ENCODE results near the gene TREX2.

TREX2 gene

DNA sequence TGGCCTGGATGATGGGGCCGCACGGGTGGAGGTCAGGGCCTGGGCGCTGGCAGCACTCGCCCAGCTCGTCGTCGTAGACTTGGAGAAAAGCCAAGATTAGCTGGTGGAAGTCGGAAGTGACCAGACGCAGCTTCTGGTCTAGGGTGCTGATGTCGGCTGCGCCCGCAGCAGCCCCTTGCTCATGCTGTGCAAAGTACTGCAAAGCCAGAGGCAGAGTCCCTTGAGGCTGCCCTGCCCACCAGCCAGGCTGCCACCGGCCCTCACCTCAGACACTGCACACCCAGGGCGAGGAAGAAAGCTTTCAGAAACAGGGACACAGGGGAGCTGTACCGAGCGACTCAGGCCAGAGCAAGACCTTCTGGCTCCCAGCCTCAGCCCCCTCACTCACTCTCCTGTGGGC, 9.7 kb upstream of the TREX2 start:
- DNase-seq (ENCODE audit: low read depth), result no peak

DNA sequence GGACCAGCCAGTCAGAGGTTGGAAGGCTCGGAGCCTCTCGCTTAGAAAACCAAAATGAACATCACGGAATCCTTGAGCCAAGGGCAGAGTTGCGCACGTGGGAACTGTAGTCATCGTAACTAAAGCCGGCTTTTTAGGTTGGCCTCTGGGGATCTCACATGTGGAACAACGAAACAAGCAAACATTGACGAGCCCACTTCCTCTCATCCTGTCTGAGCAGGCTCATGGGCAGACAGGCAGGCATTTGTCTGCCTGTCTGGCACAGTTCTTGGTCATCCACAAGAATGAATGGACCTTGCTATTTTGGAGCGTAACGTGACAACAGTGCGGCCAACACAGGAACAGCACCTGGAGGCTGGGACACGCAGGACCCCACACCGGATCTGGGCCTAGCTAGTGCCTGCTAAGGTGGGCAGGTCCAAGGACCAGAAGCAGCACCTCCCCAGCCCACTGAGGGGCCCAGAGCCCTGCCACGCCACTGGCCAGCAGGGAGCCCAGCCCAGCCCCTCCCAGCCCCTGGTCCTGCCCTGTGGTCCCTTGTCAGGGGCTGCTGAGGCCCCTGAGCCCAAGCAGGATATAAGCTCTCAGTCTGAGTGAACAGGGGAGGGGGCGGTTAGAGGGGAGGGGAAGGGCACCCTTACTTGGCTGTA, 9.2 kb upstream of the TREX2 start:
- no peak for DNase-seq (ENCODE audit: low read depth)

DNA sequence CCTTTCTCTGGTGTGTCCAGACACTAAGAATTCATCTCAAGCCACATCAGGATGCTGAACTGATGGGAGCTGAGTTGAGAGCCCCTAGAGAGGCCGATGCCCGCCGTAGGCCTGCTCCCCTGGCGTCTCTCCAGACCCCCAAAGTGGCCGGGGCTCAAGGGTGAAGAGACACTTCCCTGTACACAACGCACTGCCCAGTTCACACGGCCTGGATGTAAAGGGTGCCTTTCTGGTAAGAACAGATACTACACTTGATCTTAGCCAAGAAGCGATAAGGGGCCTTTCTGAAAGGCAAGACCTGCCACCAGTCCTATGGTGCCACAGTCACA, 5.1 kb upstream of the TREX2 start:
- DNase-seq (ENCODE audit: low read depth), result no peak

DNA sequence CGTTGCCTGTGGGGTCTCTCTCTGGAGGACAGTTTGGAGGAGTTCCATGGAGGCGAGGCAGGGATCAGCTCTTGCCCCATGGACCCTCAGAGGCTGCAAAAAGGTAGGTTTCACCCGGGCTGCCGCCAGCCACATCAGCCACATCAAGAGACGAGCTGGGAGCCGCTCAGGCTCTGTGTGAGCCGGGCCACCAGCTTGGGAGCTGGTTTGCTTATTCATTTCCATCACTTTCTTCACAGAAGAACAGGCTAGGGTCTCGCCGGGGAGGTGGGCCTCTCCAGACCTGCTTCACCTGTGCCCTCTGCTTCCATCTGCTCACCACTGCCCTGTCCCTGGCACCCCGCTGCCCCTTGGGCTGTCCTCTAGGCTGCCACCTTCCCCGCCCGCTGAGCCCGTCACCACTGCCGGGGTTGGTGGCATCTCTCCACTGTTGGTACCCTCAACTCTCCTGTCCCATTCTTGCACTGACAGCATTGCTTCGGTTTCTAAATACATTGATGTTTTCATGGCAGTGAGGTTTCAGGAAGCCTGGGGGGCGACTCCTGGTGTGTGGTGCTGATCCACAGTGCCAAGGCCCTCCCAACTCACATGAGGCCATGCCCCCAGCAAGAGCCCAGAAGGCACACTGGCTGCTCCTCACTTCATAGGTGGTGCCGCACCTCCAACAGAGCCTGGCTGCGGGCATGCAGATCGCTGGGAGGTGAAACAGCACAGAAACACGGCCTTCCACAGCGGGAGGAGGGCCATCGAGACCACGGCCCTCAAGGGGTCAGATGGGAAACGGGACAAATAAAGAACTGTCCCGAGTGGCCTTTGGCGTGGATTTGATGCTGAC, 4.5 kb upstream of the TREX2 start:
- no peak for DNase-seq (ENCODE audit: low read depth)

DNA sequence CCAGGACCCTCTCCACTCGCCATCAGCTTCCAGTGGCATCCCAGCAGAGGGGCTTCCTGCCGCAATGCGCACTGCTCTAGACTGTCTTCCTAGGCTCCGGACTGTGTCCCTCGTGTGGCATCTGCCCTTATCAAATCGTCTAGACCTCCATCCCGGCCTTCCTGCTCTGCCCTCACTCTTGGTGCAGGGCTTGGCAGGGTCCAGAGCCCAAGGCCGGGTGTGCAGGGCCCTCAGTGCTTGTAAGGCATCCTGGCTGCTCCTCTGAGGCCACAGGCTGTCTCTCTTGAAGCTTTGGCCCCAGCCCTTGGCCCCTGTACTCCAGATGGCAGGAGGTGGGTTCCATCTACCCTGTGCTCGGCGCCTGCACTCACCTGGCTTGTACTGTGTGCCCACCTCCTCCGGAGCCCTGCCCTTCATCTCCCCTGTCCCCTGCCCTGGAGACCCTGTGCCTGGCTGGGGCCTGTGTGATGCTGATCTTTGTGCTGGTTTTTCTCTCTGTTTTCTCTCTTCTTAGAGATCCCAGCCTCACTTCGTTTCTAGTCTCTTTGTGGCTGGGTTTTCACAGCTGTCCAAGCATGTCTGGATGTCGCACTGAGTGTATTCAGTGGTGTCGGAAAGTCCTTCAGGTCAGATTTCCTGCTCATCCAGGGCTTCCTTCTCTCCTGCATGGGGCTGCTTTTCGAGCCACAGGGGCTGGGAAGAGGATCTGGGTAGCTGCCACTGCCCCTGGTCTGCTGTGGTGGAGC, 3.7 kb upstream of the TREX2 start:
- no peak for DNase-seq (ENCODE audit: low read depth)

DNA sequence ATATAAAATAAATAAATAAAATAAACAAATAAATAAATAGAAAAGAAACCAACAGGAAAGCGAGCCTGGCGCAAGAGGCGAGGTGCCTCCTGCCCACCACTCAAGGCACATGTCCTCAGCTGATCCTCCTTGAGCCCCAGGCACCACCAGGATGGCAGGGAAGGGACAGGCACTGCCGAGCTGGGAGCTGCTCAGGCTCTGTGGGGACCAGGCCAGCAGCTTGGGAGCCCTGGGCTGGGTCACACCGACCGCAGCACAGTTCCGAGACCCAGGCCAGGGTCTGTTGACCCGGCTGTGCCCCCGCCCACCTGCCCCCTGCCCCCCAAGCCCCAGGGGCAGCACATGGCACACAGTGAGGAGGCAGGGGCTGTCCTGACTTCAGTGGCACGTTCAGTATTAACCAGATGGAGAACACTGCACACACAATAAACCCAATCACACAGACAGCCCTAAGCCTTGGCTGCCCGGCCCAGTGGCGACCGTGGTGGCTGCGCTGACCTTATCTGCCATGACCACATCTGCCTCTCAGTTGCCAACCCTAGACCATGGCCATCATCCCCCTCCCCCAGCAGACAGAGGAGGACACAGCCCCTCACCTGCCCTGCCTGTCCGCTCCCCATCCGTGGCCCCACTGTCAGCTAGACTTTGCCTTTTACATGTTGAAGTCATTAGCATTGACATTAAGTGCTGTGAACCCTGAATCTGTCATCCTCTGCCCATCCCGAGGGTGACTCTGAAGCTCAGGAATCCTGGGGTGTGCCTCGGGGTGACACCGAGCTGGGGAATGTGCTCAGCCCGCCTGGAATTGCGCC, 2.9 kb upstream of the TREX2 start:
- DNase-seq (ENCODE audit: low read depth), result no peak

DNA sequence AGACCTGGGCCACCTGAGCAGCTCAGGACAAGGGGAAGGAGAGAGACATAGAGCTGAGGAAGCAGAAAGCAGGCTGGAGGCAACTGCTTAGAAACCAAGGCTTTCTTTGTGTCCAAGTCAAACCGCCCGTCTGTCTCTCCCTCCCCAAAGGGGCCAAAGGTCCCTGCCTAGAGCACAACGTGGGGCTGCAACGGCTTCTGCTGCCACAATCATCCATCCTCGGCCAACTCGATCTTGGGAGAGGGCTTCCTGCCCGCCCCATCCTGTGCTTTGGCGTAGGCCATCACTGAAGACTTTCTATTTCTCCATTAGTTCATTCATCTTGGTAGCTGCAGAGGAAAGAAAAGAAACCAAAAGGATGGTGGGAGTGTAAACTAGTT, 1.7 kb upstream of the TREX2 start:
- DNase-seq (ENCODE audit: low read depth), result no peak

DNA sequence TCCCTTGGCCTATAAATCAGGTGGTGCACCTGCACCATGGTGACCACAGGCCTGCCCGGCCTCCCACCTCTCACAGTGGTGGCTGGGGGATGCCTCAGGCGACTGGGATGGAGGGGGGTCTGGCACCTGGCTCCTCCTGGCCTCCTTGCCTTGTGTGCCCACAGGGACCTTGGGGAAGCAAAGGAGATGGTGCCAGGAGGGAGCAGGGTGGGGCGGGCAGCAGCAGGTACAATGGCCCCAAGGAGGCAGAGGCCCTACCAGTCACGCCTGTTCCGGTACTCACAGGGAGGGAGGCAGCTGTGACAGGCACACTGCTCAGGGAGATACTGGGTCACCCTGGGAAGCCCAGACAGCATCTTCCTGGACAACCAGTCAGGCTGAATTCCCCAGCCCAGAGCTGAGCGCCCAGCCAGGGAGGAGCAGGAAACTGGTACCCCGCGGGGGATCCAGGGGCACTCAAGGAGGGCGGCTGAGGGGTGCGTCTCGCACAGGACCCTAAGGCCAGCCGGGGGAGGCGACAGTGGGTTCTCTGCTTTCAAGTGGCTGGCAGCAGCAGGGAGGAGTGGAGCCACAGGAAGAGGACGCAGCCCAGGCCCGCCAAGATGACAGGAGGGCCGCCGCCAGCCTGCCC, 1.2 kb upstream of the TREX2 start:
- no peak for DNase-seq (ENCODE audit: low read depth)

DNA sequence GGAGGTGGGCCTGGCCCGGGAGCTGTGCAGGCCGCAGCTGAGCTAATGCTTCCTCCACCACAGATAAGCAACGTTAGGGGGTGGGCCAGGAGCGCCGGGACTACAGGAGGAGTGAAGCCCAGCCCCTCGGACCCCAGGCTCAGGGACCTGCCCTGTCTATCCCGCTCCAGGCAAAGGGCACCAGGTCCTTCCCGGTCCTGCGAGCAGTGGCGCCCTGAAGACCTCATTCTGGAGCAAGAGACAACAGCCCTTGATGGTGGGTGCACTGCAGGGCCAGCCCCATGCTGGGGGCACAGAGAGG, 730 bp upstream of the TREX2 start:
- no peak for DNase-seq (ENCODE audit: low read depth)

DNA sequence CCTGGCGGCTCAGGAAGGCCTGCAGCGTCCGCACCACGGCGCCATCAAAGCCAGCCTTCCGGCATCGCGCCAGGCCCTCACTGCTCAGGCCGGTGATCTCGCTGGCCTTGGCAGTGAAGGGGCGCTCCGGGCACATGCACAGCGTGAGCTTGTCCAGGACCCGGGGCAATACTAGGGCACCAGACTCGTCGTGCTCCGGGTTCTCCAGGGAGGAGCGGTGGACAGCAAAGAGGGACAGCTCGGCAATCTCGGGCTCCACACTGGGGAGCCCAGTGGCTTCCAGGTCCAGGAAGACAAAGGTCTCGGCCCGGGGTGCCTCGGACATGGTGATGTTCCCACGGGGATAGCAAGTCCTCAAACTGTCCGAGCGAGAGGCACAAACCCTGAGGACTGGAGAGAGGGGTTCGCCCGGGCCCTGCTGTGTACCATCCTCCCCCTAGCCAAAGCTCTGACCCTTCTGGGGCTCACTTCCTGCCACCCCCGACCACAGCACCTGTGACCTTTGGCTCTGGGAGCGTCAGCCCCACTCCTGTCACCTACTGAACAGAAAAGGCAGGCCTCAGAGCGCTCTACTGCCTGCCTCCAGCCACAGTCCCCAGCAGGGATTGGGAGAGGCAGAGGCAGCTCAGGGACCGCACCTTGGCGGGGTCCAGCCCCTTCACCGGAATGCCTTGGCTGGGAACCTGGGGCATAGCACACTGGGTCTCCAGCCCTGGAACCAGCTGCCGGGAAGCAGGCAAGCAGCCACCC, 575 bp downstream of the TREX2 start:
- DNase-seq (ENCODE audit: low read depth), result no peak

DNA sequence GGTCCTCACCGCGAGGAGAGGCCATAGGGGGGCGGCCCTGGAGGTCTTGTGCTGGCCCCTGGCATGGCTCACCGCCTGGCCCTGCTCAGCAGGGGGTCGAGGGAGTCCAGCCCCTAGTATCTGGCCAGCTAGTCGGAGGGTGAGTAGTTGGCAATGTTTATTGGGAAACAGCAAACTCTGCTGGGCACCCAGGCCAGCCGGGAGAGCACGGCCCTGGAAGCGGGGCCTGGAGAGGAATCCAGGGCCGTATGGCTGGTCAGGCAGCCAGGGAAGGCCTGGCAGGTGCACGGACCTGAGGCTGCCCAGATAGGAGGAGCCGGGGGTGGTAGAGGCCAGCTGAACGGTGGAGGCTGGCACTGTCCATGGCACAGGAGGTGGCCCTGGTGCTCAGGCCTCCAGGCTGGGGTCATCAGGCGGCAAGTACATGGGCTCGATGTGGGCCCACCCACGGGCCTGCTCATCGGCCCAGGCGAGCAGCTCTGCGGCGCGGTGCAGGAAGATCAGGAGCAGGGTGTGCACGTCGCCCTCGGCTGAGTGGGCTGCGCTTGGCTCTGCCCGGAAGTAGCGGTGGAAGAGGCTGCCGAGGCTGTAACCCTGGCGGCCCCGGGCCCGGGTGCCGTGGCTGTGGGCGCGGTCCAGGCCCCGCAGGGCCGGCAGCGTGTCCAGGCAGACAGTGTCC, 1.4 kb downstream of the TREX2 start:
- no peak for DNase-seq (ENCODE audit: low read depth)

DNA sequence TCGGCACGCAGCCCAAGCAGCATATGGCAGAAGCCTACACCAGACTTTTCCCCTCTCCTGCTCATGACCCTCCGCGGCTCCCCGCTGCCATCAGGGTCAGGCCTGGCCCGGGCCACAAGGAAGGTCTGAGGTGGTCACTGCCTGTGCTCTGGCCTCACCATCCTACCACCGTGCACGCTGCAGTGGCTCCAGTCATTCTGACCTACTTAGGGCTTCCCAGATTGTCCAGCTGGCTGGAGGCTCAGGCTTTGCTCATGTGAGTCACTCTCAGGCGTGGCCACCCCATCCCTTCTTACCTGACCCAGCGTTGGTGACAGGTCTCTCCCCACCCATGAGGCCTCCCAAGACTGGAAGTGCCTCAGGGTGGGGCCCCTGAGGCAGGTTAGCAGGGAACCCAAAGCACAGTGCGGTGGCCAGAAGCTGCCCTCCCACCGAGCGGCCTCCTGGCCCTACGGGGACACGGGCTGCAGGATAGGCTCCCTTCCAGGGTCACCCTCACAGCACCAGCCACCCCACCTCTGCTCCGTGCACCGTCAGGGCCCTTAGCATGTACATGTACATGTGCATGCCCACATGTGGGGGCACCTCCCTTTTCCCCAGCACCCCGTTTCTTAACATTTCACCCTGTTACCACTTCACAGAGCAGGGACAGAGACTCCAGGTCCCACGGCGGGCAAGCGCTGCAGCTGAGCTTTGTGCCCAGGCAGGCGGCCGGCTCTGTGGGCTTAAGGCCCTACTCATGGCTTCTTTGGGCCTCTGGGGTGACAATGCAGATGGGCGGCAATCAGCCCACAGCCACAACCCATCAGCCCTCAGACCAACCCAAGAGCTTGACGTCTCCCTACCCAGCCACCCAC, 2.2 kb downstream of the TREX2 start:
- no peak for DNase-seq (ENCODE audit: low read depth)

DNA sequence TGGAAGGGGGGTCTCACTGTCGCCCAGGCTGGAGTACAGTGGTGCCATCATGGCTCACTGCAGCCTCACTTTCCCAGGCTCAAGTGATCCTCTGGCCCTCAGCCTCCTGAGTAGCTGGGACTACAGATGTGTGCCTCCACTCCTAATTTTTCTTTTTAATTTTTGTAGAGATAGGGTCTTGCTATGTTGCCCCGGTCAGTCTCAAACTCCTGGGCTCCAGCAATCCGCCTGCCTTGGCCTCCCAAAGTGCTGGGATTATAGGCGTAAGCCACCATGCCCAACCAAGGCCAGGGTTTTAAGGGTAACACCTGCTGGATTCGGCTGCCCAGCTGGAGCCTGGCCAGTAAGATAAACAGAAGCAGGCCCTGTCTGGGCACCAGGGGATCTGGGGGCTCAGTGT, 3.4 kb downstream of the TREX2 start:
- DNase-seq (ENCODE audit: low read depth), result no peak

DNA sequence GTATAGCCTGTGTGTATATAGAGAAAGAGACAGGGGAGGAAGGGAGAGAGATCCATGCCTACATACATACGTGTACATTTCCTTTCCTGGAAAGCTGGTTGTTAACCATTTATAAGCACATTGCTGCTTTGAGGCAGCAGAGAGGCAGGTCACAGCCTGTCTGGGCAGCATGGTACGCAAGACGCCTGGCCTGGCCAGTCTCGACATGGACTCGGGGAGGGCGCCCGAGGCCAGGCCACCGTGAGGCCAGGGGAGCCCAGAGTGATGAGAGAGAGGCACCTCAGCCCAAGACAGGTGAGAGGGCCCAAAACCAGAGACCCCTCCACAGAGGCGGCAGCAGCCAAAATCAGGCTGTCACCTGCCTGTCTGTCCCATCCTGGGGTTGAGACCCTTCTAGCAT, 3.9 kb downstream of the TREX2 start:
- no peak for DNase-seq (ENCODE audit: low read depth)

DNA sequence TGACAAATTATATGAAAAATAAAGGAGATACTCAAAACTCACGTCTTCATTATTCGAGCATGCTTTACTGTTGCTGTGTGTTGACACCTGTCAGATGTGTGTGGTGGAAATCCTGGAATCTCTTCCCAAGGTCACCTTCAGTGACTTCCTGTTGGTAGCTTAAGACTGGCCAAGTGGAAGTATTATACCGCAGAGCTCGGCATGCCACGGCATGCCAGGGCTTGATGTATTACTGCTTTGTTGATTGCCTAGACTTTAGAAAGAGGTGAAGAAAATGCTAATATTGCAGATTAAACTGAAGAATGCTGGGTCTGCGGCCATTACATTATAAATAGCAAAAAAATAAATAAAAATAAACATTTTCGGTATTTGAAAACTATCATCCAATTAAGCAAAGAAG, 4.6 kb downstream of the TREX2 start:
- no peak for DNase-seq (ENCODE audit: low read depth)

DNA sequence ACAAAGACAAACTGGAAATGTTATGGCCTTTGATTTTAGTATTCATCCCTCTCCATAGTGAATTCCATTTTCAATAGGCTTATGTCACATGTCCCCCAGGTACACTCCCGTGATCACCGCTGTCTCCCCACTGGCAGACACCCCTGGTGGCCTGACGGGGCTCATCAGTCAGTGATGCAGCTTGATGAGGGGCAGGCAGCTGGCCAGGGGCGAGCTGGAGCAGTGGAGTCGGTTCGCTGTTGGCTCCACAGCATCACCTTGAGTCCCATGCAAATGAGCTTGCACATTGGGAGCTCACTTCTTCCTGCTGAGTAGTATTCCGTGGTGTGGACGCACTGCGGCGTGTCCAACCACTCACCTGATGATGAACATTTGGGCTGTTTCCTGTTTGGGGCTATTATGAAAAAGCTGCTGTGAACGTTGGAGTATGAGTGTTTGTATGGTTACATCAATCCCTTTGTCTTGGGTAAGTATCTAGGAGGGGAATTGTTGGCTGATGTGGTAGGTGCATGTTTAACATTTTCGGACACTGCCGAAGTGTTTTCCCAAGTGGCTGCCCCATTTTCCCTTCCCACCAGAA, 5.2 kb downstream of the TREX2 start:
- DNase-seq (ENCODE audit: low read depth), result no peak

DNA sequence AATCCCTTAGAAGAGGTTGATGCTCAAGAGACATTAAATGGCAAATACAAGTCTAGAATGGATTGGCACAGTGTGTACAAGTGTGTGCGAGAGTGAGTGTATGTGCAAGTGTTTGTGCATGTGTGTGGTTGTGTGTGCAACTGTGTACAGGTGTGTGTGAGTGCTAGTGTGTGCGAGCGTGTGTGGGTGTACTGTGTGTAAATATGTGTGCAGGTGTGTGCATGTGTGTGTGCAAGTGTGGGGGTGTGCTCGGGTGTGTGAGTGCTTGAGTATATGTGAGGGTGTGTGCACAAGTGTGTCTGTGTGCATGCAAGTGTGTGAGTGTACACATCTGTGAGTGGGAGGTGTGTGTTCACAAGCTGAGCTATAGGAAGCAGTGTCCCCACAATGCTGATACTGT, 5.9 kb downstream of the TREX2 start:
- no peak for DNase-seq (ENCODE audit: low read depth)

DNA sequence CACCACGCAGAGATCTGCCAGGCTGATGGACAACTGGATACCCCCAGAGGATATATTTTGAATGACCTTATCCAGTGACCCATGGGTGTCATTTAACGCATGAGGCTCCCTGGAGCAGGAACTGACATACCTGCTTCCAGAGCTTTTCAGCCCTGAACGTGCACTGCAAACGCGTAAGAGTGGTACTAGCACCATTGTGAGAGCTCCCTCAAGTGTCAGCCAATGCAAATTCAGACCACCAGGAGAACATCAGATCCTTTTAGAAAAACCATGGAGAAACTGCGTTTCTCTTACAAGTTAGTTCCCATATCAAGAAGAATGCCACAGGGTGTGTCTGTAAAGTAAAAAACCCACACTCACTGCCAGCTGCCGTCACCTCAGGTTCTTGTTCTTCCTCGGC, 7.3 kb downstream of the TREX2 start:
- DNase-seq (ENCODE audit: low read depth), result no peak

DNA sequence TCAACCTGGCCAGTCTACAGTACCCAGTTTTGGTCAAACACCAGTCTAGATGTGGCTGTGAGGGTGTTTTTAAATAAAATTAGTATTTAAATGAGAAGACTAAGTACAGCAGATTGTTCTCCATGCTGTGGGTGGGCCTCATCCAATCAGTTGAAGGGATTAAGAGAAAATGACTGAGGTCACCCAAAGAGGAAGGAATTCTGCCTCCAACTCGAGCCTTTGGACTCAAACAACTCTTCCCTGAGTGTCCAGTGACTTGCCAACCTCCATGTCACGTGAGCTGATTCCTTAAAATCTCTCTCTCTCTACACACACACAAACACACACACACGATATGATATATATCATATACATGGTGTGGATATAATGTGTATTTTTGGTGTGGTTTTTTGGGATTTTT, 10.0 kb downstream of the TREX2 start:
- no peak for DNase-seq (ENCODE audit: low read depth)

DNA sequence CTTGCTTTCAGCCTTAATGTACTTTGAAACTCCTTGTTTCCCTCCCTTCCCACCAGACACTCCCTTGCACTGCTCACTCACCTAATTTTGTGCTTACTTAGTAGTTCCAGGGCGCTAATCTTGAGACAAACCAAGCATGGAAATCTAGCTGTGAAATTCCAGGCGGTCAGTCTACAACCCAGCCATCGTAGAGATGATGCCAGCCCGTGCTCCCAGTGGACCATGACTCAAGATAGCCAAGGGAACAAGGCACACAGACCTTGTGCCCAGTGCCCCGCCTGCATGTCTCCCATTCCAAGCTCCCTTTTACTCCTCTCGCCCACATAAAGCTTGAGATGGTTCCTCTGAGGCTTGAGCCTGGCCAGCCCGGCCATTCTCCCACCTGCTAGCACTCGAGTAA, 11.1 kb downstream of the TREX2 start:
- no peak for DNase-seq (ENCODE audit: low read depth)

Measured in fibroblast of gingiva (primary cell).